SK-N-SH (cell line): ENCODE measurements around the gene CETN2.

Source experiments
- CTCF ChIP-seq: fragments of 200-600 bp; sonication (generic); IDR thresholded peaks from 2 replicates; pipeline ENCODE4 v1.6.1; 2017; ENCODE audit warnings: antibody characterized with exemption, mild to moderate bottlenecking, moderate library complexity
- EP300 ChIP-seq, 2 experiments: IDR thresholded peaks; 2 replicates each; pipeline versions ENCODE4 v1.4.0 to v1.6.1; 2012; ENCODE audit warnings: borderline replicate concordance in 1 of 2, low read depth in 1 of 2, low read length in 1 of 2
- GABPA ChIP-seq: IDR thresholded peaks from 2 replicates; pipeline ENCODE4 v1.4.0; 2012; ENCODE audit warnings: low read depth, mild to moderate bottlenecking
- JUND ChIP-seq: IDR thresholded peaks from 2 replicates; pipeline ENCODE4 v1.4.0; 2012
- POLR2AphosphoS5 ChIP-seq: IDR thresholded peaks from 2 replicates; pipeline ENCODE4 v1.6.1; 2012; ENCODE audit warnings: low read depth, low read length
- RCOR1 ChIP-seq: fragments of 150-350 bp; IDR thresholded peaks from 2 replicates; pipeline ENCODE4 v1.6.1; 2017; ENCODE audit warnings: antibody characterized with exemption, low read length
- USF1 ChIP-seq: IDR thresholded peaks from 2 replicates; pipeline ENCODE4 v1.4.0; 2012; ENCODE audit warnings: low read depth, borderline replicate concordance

- TF ChIP-seq CTCF (no peak), JUND (no peak), EP300 (IDR thresholded peaks at IDR 0.05; ENCODE audit: borderline replicate concordance in 1 of 2, low read depth in 1 of 2, low read length in 1 of 2) (no peak), GABPA (no peak), POLR2AphosphoS5 (no peak), RCOR1 (no peak), USF1 (no peak)
These were observed 23.4 kb upstream of the CETN2 start for GRCh38 chrX:152853986-152854385.
